Heart right ventricle (tissue), 16 donors: ENCODE measurements around the gene SPNS3. TPM values are rescaled to one million over a fixed set of nuclear protein-coding genes. Genes with fewer than 3 reads are reported as not detected.

Experiments used
- ATAC-seq, 8 donors: fragments of 200-7000 bp; cut with Tn5 transposase; one replicate each; pipeline ENCODE4 v1.9.1; 2020; ENCODE audit warnings: mild to moderate bottlenecking in 8 of 8, moderate library complexity in 8 of 8, moderate number of reproducible peaks in 1 of 8
- DNase-seq, 2 donors: peaks; one replicate each; pipeline ENCODE4 v3.0.0-alpha.2; 2020
- H3K27ac ChIP-seq, 10 donors: fragments of 200-600 bp; sonication (generic) in 2 of 10; one replicate each; pipeline versions ENCODE4 v1.5.0 to v1.8.0; 2020 to 2022; ENCODE audit warnings: mild to moderate bottlenecking in 3 of 10
- H3K27me3 ChIP-seq, 7 donors: fragments of 200-600 bp; one replicate each; pipeline ENCODE4 v1.8.0; 2021 to 2022; ENCODE audit warnings: mild to moderate bottlenecking in 2 of 7
- H3K36me3 ChIP-seq, 9 donors: fragments of 200-600 bp; sonication (generic) in 1 of 9; one replicate each; pipeline versions ENCODE4 v1.5.0 to v1.8.0; 2020 to 2022; ENCODE audit warnings: mild to moderate bottlenecking in 2 of 9
- H3K4me1 ChIP-seq, 9 donors: fragments of 200-600 bp; sonication (generic) in 1 of 9; one replicate each; pipeline versions ENCODE4 v1.5.0 to v1.8.0; 2020 to 2022; ENCODE audit warnings: mild to moderate bottlenecking in 4 of 9
- H3K4me3 ChIP-seq, 10 donors: fragments of 200-600 bp; sonication (generic) in 2 of 10; one replicate each; pipeline versions ENCODE4 v1.5.0 to v1.8.0; 2020 to 2022; ENCODE audit warnings: mild to moderate bottlenecking in 7 of 10, moderate library complexity in 2 of 10
- H3K9me3 ChIP-seq, 11 donors: fragments of 200-600 bp in 10 of 11; sonication (generic) in 2 of 11; one replicate each; pipeline versions ENCODE4 v1.5.0 to v1.8.0; 2013 to 2022; ENCODE audit warnings: mild to moderate bottlenecking in 2 of 11, control low read depth in 1 of 11, moderate library complexity in 1 of 11
- WGBS, 2 donors: extraction: QIAGEN DNeasy Blood & Tissue Kit; methylation state at CpG; one replicate each; pipeline ENCODE4 v1.1.7; 2013; ENCODE audit warnings: inconsistent platforms in 1 of 2; 5-methylcytosine and 5-hydroxymethylcytosine counted together
- intact Hi-C, 10 donors: fragments of 100-400 bp; cut with DNase I; formaldehyde crosslinking; loops; one replicate each; pipeline versions ENCODE4 v1.11.1 to v1.14.2; 2022
- polyA plus RNA-seq, 2 donors: library from polyadenylated mRNA; stranded (reverse); fragments of 200-250 nt; gene quantifications; one replicate each; pipeline ENCODE4 v1.2.3, GENCODE V29; 2013
- total RNA-seq, 10 donors: library from RNA; stranded (reverse); fragmentation: NEBNext Ultra II Directional in 3 of 10; extraction: Animal tissue kit (Norgen Biotek cat#: 25700) in 3 of 10; gene quantifications; one replicate each; pipeline versions ENCODE4 v1.2.1 to v1.2.4, GENCODE V29; 2021 to 2023
- TF ChIP-seq, protein P1 (sequence below), 9 donors: fragments of 200-600 bp; sonication (generic) in 2 of 9; IDR thresholded peaks; one replicate each; pipeline versions ENCODE4 v1.5.0 to v1.8.0; 2021 to 2022; ENCODE audit warnings: antibody characterized with exemption in 9 of 9, mild to moderate bottlenecking in 5 of 9, moderate library complexity in 1 of 9
- donor health status: Arrhythmogenic right ventricular cardiomyopathy.
- donor health status: ischemic (EF 13 %, LVEDD 7.1; RV severe dilation, severe dysfunction).
- donor health status: healthy with polysubstance abuse.
- donor health status: DM: no; HTN: yes; CAD: no.
- donor health status: DM: no; HTN: no; CAD: no.
- donor health status: ischemic (EF 25% LVEDD 6.9; RV normal size, moderate dysfunction).
- donor health status: ischemic (EF 25% LVEDD 5.7; RV mildly dilated, moderate dysfunction).
- donor health status: healthy.
- donor health status: DM: yes; HTN: yes; CAD: no.
- donor health status: Ischemic cardiomyopathy.
- donor health status: ischemic (EF 35%, LVEDD 5.7; RV mildly dilated, moderate dysfunction).
- donor health status: nonischemic (EF 11% LVEDD 7.7; RV severe dilation, severe dysfunction).
- donor health status: DM: yes; HTN: yes; CAD: no.
- donor health status: PGD.
- donor health status: ischemic (EF 29% LVEDD 5.4; RV normal size, mild dysfunction).
- donor health status: nonischemic (EF 23%, LVEDD 6.1; RV moderate dilation, normal function).

Gene SPNS3
- total and polyA plus RNA-seq, 12 donors: 0.13 to 4.2 (median 0.89) TPM; not detected in 1

DNA sequence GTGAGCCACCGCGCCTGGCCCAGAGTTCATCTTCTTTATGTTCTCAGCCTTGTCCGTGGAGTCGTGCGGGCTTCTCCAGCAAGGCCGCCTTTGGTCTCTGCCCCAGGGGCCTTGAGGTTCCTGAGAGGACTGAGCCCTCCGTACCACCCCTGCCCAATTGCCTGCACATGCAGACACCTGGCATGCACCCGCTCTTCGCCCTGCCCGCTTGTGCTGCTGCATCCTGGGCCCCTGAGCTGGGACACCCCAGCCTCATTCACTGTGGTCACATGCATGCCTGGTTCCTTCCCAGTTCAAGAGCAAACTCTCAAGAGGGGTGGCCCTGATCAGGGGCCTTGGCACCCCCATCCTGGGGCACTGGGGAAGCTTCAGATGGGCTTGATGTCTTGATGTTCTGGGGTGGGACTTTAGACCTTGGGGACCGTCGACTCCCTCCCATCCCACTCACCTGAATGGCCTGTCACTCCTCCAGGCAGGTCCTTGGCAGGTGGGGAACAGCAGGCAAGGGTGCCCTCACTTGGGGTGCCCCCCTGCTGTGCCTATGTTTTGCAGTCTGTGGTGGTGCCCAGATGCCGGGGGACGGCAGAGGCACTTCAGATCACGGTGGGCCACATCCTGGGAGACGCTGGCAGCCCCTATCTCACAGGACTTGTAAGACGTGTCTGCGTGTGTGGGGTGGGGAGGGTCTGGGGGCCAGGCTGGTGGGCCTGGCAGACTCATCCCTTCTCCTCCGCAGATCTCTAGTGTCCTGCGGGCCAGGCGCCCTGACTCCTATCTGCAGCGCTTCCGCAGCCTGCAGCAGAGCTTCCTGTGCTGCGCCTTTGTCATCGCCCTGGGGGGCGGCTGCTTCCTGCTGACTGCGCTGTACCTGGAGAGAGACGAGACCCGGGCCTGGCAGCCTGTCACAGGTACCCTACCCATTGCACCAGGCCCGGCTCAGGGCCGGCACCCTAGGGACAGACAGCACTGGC is 52.2 kb downstream of the SPNS3 start:
- Histone ChIP-seq H3K4me3 (peak overlapping the region in 2 of 10 donors; percentile 2 to 44), H3K27me3 (no peaks in the 10 kb centered on the region), H3K9me3 (no peaks in the 10 kb centered on the region), H3K36me3 (no peaks in the 10 kb centered on the region), H3K27ac (peak overlapping the region in 1 of 10 donors; percentile 63), H3K4me1 (peaks cover 0 to 37% (median 25%) of the 10 kb centered on the region in 9 donors)
- no peak for DNase-seq
- WGBS, 2 donors: 72 to 76% methylated on average over 31 of the region's 31 CpGs
- ATAC-seq: peak in 4 of 8 donors; percentile 14 to 47 (median 42)
- intact Hi-C loops: loop anchor here in 1 of 10 donors (10.0 kb wide), 1 partner anchor 61 kb away; no protein-coding TSS in a partner anchor
- TF ChIP-seq, protein P1, sequence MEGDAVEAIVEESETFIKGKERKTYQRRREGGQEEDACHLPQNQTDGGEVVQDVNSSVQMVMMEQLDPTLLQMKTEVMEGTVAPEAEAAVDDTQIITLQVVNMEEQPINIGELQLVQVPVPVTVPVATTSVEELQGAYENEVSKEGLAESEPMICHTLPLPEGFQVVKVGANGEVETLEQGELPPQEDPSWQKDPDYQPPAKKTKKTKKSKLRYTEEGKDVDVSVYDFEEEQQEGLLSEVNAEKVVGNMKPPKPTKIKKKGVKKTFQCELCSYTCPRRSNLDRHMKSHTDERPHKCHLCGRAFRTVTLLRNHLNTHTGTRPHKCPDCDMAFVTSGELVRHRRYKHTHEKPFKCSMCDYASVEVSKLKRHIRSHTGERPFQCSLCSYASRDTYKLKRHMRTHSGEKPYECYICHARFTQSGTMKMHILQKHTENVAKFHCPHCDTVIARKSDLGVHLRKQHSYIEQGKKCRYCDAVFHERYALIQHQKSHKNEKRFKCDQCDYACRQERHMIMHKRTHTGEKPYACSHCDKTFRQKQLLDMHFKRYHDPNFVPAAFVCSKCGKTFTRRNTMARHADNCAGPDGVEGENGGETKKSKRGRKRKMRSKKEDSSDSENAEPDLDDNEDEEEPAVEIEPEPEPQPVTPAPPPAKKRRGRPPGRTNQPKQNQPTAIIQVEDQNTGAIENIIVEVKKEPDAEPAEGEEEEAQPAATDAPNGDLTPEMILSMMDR (IDR thresholded peaks at IDR 0.05): no peak

DNA sequence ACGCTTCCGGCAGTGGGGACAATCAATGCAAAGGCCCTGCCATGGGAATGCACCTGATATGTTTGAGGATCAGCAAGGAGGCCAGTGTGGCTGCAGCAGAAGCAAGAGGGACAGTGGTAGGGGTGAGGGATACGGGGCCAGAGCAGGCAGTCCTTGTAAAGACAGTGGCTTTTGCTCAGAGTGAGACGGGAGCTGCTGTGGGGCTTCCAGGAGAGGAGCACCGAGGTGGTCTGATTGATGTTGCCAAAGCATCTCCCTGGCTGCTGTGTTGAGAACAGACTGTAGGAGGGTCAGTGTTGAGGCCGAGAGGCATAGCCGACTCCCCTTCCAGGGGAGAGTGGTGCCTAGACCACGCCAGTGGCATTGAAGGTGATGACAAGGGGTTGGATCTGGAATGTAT is 53.6 kb downstream of the SPNS3 start:
- peaks cover 0 to 31% (median 16%) of the 10 kb centered on the region in 9 donors for H3K4me1 ChIP-seq
- no peaks in the 10 kb centered on the region for H3K9me3 ChIP-seq
- WGBS, 2 donors: 76 to 84% methylated on average over 8 of the region's 8 CpGs
- DNase-seq: no peak
- H3K27ac ChIP-seq: no peak overlapping the region
- no peaks in the 10 kb centered on the region for H3K36me3 ChIP-seq
- no peak for ATAC-seq
- H3K27me3 ChIP-seq: no peaks in the 10 kb centered on the region
- intact Hi-C loops: loop anchor here in 1 of 10 donors (10.0 kb wide), 1 partner anchor 62 kb away; no protein-coding TSS in a partner anchor
- H3K4me3 ChIP-seq: no peak overlapping the region
- TF ChIP-seq, protein P1 (IDR thresholded peaks at IDR 0.05): no peak

DNA sequence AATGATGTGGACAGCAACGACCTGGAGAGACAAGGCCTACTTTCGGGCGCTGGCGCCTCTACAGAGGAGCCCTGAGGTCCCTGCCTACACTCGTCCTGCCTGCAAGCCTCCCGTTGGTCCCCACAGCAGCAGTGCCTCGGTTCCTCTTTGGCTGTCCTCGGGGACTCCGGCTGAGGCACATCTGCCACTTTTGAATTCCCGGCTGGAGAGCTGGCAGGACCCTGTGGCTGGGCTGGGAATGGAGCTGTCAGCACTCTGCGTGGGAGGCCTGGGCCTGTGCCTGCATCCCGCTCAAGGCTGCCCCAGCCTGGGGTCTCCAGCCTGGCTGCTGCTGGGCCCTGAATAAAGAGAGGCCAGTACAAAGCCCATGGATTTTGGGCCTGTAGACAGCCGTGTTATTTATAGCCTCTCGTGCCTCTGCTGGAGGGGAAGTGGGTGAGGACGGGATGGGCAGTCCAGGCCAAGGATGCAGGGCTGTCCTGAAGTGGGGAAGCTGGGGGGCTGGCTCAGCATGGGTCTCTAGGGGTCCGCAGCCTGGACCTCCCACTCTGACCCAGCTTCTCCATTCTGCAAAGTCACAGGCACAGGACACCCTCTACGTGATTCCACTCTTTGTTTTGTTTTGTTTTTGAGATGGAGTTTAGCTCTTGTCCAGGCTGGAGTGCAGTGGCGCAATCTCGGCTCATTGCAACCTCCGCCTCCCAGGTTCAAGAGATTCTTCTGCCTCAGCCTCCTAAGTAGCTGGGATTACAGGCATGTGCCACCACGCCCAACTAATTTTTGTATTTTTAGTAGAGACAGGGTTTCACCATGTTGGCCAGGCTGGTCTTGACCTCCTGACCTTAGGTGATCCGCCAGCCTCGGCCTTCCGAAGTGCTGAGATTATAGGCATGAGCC is 54.3 kb downstream of the SPNS3 start:
- intact Hi-C loops: loop anchor here in 1 of 10 donors (10.0 kb wide), 1 partner anchor 63 kb away; no protein-coding TSS in a partner anchor
- H3K27ac ChIP-seq: no peak overlapping the region
- H3K9me3 ChIP-seq: no peaks in the 10 kb centered on the region
- no peaks in the 10 kb centered on the region for H3K27me3 ChIP-seq
- 60 to 67% methylated on average over 24 of the region's 24 CpGs for WGBS, 2 donors
- no peak for DNase-seq
- no peaks in the 10 kb centered on the region for H3K36me3 ChIP-seq
- H3K4me1 ChIP-seq: peaks cover 0 to 38% (median 16%) of the 10 kb centered on the region in 9 donors
- TF ChIP-seq, protein P1 (IDR thresholded peaks at IDR 0.05): no peak
- peak in 6 of 8 donors; percentile 18 to 60 (median 38) for ATAC-seq
- no peak overlapping the region for H3K4me3 ChIP-seq
